Measurements from ENCODE around the gene SLC35B2.

GRCh38 chr6:44237813-44238433 lies 19.4 kb downstream of the SLC35B2 start:
- peak; percentile 86 to 99 (median 98) for TF ChIP-seq CTCF (IDR thresholded peaks at IDR 0.05)
- no peak for TF ChIP-seq EP300 (IDR thresholded peaks at IDR 0.05)
- TF ChIP-seq POLR2A (IDR thresholded peaks at IDR 0.05) = peak; percentile 63

Measured in ovary (tissue), 3 donors.